ENCODE results near the gene CLEC7A. TPM values are rescaled to one million over a fixed set of nuclear protein-coding genes. Genes with fewer than 3 reads are reported as not detected.

Gene CLEC7A
- total RNA-seq, 3 donors from 2014 or later (not counting 1 experiment from before 2014, with no cell fraction given) = 7.7 to 22.3 (median 20.8) TPM

GRCh38 chr12:10175846-10176636, 46.0 kb upstream of the CLEC7A start:
- 87% methylated on average over 4 of the region's 5 CpGs for WGBS (ENCODE audit: insufficient coverage)
- intact Hi-C loops (cut with micrococcal nuclease) = no loop called here
- TF ChIP-seq, protein P1, sequence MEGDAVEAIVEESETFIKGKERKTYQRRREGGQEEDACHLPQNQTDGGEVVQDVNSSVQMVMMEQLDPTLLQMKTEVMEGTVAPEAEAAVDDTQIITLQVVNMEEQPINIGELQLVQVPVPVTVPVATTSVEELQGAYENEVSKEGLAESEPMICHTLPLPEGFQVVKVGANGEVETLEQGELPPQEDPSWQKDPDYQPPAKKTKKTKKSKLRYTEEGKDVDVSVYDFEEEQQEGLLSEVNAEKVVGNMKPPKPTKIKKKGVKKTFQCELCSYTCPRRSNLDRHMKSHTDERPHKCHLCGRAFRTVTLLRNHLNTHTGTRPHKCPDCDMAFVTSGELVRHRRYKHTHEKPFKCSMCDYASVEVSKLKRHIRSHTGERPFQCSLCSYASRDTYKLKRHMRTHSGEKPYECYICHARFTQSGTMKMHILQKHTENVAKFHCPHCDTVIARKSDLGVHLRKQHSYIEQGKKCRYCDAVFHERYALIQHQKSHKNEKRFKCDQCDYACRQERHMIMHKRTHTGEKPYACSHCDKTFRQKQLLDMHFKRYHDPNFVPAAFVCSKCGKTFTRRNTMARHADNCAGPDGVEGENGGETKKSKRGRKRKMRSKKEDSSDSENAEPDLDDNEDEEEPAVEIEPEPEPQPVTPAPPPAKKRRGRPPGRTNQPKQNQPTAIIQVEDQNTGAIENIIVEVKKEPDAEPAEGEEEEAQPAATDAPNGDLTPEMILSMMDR (IDR thresholded peaks at IDR 0.05) = no peak
- H3K4me1 Mint-ChIP-seq = no peaks in the 10 kb centered on the region
- H3K9me3 Mint-ChIP-seq = no peaks in the 10 kb centered on the region
- H3K36me3 ChIP-seq (ENCODE audit: control insufficient read depth, insufficient read depth, low read length) = no peaks in the 10 kb centered on the region
- H3K36me3 Mint-ChIP-seq = no peaks in the 10 kb centered on the region
- ATAC-seq = no peak
- H3K27me3 ChIP-seq (ENCODE audit: control insufficient read depth, insufficient read depth, low read length) = no peaks in the 10 kb centered on the region
- no peak overlapping the region for H3K4me3 Mint-ChIP-seq
- peaks cover 20 to 41% of the 10 kb centered on the region in 2 donors for H3K27me3 Mint-ChIP-seq (ENCODE audit: low read depth in 2 of 2)
- no peak overlapping the region for H3K27ac Mint-ChIP-seq
- no peak overlapping the region for H3K4me3 ChIP-seq (ENCODE audit: low read length)
- no peaks in the 10 kb centered on the region for H3K9me3 ChIP-seq (ENCODE audit: control insufficient read depth, insufficient read depth, low read length)
- peak in 1 of 2 donors; percentile 7 for DNase-seq
- H3K4me1 ChIP-seq (ENCODE audit: control insufficient read depth, insufficient read depth, low read length) = no peaks in the 10 kb centered on the region
- H3K27ac ChIP-seq (ENCODE audit: low read length) = no peak overlapping the region

- DNase-seq (no peak), ATAC-seq (no peak)
- Histone ChIP-seq H3K36me3 (ENCODE audit: control insufficient read depth, insufficient read depth, low read length) (no peaks in the 10 kb centered on the region), H3K4me3 (ENCODE audit: low read length) (no peak overlapping the region), H3K27me3 (ENCODE audit: control insufficient read depth, insufficient read depth, low read length) (no peaks in the 10 kb centered on the region), H3K27ac (ENCODE audit: low read length) (no peak overlapping the region), H3K9me3 (ENCODE audit: control insufficient read depth, insufficient read depth, low read length) (no peaks in the 10 kb centered on the region), H3K4me1 (ENCODE audit: control insufficient read depth, insufficient read depth, low read length) (no peaks in the 10 kb centered on the region)
- no peaks in the 10 kb centered on the region for H3K4me1 Mint-ChIP-seq
- no peak overlapping the region for H3K27ac Mint-ChIP-seq
- peaks cover 24 to 49% of the 10 kb centered on the region in 2 donors for H3K27me3 Mint-ChIP-seq (ENCODE audit: low read depth in 2 of 2)
- intact Hi-C loops (cut with micrococcal nuclease) = no loop called here
- H3K9me3 Mint-ChIP-seq = no peaks in the 10 kb centered on the region
- no peak overlapping the region for H3K4me3 Mint-ChIP-seq
- WGBS (ENCODE audit: insufficient coverage) = no CpG with 5 or more reads among the region's 2 CpGs
- TF ChIP-seq, protein P1 (IDR thresholded peaks at IDR 0.05) = no peak
- no peaks in the 10 kb centered on the region for H3K36me3 Mint-ChIP-seq
Observed at GRCh38 chr12:10174986-10175614, 45.1 kb upstream of the CLEC7A start.

GRCh38 chr12:10171973-10172728, 42.2 kb upstream of the CLEC7A start, which contains the start of gene OLR1:
Gene OLR1, minus strand, starts transcription at chr12:10172132. Its CDS starts 55 bp downstream, at chr12:10172077.
- Histone ChIP-seq H3K27me3 (ENCODE audit: control insufficient read depth, insufficient read depth, low read length) (no peaks in the 10 kb centered on the region), H3K4me3 (ENCODE audit: low read length) (no peak within 1 kb of the TSS), H3K4me1 (ENCODE audit: control insufficient read depth, insufficient read depth, low read length) (peaks cover under 1% of the 10 kb centered on the region), H3K27ac (ENCODE audit: low read length) (no peak within 1 kb of the TSS), H3K9me3 (ENCODE audit: control insufficient read depth, insufficient read depth, low read length) (no peaks in the 10 kb centered on the region), H3K36me3 (ENCODE audit: control insufficient read depth, insufficient read depth, low read length) (no peaks in the 10 kb centered on the region)
- ATAC-seq (no peak), DNase-seq (no peak)
- Mint-ChIP-seq H3K4me3 (no peak within 1 kb of the TSS), H3K27me3 (ENCODE audit: low read depth in 2 of 2) (peaks cover 22 to 42% of the 10 kb centered on the region in 2 donors), H3K4me1 (no peaks in the 10 kb centered on the region), H3K36me3 (no peaks in the 10 kb centered on the region), H3K27ac (no peak within 1 kb of the TSS), H3K9me3 (no peaks in the 10 kb centered on the region)
- WGBS (ENCODE audit: insufficient coverage) = 89% methylated on average over 6 of the region's 7 CpGs
- TF ChIP-seq, protein P1 (IDR thresholded peaks at IDR 0.05) = no peak
- intact Hi-C loops (cut with micrococcal nuclease) = no loop called here
